NOMO-1 treated with DMSO at 0.1 percent for 48 hours (cell line): Measurements from ENCODE around the gene PRMT7.

Experiments
- DNase-seq: peaks from one replicate; lab custom pipeline; 2025; ENCODE audit not compliant: unreplicated experiment; lab: John Stamatoyannopoulos, UW

The PRMT7 gene

DNA sequence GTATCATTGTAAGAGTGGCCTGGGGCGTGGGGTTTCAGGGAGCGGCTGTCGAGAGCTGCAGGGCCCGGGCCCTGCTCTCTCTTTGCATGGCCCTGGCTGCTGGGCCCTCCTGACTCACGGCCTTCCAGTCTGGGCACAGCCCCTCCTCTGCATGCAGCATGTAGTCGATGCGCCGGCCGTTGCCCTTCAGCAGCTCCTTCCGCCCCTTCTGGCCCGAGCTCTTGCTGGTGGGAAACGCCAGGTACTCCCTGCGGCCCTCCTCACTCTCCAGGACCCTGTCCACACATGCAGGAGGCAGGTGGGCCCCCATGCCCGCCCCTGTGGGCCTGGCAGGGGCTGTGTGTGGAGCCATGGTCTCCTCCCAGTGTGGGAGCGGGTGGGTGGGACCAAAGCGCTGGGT lies 50.7 kb downstream of the PRMT7 start:
- no peak for DNase-seq

DNA sequence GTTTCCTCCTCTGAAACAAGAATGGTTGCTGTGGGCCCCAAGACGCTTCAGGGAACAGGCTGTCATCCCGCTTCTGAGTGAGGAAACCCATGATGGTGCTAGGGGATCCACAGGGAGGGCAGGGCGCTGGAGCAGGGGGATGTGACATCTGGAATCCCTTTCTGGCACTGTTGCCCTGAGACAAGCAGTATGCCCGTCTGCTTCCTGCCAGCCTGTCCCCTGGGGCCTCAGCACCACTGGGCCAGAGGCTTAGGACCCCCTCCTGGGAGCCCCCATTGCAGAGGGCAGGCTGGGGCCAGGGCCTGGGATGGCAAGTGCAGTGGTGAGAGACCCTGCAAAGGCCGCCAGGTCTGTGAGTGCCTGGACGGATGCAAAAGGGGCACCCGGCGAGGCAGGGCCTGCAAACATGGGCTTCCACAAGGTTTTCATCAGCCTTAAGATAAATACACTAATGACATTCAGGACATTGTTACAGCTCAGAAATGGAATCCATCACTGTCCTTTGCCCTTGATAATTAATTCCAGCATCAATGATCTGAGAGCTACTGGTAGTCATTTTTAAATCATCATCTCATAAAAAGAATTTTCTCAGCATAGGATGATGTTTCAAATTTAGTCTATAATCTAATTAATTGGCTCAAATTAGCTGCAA lies 51.6 kb downstream of the PRMT7 start:
- DNase-seq = no peak

DNA sequence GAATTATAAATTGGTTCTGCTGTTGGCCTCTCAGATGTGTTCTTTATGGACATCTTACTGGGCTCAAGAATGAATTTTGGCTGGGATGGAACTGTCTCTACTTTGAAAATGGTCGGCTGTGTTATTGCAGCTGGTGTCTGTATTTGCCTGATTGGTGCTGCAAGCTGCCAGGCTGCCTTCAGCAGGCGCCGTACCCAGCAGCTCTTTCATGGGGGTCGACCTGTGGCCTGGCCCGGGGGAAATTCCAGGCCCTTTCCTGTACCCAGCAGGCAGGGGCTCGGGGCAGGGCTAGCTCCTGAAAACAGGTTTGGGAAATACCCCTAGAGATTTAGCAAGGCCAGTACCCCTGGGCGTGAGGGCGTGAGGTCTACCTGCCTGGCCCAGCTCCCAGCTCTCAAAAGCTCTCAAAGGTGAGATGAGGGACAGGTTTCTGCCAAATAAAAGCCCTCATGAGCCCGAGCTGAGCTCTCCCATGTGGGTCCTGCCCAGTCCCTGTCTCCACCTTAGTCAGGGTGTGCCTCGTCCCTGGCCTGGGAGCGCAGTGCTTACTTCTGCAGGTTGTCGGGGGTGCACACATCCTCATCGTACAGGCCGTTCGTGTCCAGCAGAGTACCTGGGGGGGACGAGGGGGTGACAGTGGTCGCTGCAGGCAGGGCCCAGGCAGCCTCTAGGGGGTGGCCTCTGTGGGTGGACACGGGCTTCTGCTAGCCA lies 52.3 kb downstream of the PRMT7 start:
- DNase-seq = no peak

DNA sequence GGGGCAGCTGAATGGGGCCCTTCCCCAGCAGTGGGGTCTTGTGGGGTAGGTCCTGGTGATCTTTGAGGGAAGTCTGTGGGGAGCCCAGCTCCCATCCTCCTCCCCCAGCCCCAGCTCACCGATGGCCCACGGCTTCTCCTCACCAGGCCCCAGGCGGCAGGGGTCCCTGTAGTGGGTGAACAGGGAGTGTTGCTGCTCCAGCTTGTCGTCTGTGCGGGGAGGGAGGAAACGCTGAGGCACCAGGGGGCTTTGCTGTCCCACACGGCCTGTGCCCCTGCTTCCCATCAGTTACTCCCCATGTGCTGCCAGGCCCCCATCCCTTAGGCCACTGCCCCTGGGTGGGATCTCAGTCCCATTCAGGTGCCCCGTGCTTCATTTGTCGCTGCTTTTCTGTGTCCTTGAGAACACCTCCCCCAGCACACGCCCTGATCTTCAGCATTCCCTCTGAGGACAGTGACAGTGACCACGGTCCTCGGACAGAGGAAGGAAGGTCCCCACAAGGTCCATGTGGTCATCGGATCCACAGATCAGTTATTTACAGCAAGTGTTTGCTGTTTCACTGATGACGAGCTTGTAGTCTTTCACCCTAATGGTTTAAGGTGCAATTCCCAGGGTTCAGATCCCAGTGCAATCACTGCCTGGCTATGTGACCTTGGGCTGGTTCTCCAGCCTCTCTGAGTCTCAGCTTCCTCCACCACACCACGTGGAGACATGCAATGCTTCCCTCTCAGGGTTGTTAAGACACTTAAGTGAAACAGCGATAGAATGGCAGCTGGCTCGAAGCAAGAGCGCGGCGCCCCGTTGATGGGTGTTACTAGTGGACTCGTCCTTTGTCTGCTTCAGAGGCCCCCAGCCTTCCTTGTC lies 53.1 kb downstream of the PRMT7 start:
- DNase-seq = no peak

DNA sequence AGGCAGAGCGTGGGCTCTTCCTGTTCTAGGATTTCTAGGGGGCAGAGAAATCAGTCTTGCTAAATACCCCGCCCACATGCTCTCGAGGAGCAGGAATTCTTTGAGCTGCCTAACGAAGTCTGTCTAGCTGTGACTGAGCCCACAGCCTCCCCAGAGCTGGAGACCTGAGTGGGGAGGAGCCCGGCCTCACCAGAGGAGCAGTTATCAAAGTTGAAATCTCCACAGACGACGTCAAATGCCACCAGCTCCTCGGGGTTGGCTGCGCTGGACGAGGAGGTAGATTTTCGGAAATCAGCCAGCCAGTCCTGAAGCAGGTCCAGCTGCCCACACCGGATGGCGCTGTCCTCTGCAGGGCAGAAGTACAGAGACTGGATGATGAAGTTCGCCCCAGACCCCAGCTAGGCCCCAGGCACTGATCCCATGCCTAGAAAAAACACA lies 53.8 kb downstream of the PRMT7 start:
- DNase-seq = no peak

DNA sequence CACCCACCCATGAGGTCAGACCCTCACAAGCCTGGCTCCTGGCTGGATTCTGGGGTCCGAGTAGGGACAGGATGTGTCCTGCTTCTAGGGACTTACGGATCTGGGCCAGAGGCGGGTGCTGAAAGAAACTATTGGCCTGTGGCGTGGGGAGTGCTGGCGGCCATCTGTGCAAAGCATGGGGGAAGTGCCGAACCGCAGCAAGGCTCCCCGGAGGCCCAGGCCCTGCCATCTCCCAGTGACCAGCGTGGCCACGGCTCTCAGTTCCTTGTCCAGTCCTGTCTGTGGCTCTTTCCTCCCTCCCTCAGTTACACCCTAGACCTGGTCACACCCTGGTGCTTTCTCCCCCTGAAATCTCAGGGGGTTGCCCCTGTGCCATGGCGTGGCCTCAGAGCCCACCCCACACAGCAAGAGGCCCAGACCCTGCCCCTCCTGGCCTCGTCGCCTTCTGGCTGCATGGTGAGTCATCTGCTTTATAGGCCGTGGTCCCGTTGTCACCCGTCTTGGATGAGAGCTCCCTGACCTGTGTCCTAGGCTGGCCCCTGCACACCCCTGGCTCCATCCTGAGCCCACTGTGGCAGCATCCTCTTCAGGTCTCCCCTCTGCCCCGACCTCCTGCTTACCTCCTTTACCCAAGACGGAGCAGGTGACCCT lies 54.5 kb downstream of the PRMT7 start:
- DNase-seq = no peak

DNA sequence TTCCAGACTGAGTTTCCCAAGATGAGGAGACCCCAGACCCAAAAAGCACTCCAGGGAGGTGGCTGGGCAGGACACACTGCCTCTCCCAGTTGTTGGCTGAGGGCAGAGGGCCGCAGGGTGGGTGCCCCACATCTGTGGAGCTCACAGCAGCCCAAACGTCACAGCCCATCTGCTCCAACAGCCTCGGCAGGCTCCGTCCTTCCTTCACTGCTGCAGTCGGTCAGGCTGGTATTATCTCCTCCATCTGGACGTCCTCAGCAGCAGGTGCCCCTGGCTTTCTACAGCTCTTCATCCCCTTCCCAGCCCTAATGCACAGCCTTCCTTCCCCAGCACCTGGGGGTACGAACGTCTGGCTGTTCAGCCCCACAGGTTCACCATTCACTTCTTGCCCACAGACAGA lies 55.2 kb downstream of the PRMT7 start:
- DNase-seq = no peak

DNA sequence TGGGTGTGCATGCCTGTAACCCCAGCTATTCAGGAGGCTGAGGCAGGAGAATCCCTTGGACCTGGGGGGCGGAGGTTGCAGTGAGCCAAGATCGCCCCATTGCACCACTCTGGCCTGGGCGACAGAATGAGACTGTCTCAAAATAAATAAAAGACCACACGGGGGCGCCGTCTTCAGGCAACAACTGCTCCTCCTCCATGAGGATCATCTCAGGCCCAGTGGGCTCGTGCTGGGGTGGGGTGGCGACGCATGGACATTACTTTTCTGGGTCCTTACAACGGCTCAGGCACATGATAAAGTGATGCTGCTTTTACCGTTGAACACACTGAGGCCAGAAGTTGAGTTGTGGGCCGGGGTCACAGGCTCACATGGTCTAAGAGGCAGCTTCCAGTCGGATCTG lies 56.2 kb downstream of the PRMT7 start:
- peak; percentile 36 for DNase-seq

DNA sequence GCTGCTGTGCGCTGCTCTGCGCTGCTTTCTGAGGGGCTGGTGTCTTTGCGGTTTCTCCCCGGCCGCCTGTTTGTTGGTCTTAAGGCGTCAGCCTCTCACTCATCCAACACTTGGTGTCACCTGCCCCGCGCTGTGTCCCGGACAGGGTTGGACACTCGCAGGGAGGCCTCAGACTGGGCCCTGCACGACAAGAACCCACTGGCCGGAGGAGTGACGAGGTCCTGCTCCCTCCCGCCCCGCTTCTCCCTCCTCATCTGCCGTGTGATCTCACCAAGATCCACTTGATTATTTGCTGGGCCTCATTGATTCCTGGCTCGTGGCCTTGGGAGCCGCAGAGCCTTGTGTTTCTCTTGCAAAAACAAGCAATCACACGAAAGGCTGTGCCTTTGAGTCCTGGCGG lies 56.6 kb downstream of the PRMT7 start:
- DNase-seq = no peak

DNA sequence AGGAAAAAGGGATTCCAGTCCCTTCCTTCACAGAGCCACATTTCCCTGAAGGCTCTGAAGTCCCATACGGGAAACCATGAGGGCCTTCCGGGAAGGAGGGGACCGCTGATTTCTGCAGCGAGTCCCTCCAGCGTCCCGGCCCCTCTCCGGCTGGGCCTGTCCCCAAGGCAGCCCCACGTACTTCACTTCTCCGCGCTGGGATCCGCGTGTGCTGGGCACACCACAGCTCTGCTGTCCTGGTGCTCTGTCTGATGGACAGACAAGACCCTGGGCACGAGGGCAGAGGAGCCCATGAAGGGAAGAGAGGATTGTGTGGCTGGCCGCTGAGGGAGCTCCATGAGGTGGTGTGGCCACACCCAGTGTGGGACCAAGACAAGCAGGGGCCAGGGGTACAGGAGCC lies 57.1 kb downstream of the PRMT7 start:
- DNase-seq = no peak

DNA sequence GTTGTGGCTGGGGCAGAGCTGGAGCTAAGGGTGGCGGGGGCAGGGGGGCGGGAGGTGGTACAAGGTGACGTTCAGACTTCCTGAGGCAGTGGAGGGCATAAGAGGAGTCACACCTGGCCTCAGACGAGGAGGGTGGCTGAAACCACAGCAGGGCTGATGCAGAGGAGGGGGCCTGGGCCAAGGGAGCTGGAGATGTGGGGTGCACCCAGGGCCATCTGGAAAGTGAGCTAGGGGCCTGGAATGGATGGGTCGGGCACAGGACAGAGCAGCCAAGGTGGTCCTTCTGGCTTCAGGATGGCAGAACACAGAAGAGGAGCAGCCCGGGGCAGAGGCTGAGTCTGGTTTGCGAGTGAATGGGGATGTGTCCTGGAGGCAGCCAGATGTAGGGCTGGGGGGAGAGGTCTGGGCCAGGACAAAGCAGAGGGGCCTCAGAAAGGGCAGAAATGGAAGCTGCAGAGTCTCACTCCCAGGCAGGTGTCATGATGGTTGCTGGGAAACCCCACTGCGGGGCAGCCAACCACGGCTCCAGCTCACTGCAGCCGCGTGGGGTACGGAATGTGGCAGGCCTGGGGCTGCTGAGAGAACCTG lies 57.6 kb downstream of the PRMT7 start:
- no peak for DNase-seq

DNA sequence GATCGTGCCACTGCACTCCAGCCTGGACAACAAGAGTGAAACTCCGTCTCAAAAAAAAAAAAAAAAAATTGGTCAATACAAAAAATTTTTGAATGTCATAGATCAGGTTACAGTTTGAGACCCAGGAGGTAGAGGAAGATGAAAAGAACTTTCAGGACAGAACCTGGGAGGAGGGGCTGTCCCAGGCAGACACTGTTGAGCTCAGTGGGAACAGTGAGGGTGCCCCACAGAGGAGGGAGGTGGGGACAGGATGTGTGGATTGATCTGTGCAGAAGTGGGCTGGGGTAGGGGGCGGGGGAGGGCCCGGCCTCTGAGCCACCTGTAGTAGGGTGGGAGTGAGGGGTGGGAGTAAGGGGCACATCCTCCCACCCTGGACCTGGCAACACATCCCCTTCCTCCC lies 58.3 kb downstream of the PRMT7 start:
- no peak for DNase-seq

DNA sequence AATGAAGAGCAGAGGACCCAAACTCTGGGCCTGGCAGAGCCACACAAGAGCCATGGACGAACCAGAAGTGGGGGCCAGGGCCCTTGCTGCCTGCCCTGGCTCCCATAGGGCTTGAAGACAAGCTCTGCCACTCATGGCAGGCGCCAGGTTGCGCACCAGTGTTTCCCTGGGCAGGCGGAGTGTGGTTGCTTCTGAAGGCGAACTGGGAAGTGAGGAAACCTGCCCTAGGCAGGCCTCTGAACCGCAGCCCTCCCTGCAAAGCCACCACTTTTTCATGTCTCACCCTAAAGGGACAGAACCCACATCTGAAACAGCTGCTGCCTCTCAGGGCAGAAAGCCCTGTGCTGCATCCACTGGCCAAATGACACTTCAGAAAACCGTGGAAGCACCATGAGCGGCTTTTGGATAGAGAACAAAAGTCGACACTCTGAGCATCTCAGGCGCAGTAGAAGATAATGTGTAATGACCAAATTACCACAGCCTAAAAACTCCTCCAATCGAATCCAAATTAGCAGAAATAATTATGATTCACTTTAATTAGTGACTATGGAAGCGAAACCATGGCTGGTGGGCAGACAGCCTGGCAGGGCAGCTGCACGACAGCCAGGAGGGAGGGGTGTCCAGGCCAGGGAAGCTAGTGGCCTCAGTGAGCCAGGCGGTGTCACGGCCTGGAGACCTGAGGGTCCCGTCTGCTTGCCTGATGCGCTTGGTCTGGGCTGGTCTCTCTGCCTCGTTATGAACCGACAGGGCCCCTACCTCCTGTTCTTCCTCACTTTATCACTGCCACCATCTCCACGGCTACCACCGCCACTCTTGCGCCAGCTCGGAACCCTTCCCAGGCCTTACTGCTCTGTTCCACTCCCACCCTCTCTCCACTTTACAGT lies 59.1 kb downstream of the PRMT7 start:
- DNase-seq = peak; percentile 84

DNA sequence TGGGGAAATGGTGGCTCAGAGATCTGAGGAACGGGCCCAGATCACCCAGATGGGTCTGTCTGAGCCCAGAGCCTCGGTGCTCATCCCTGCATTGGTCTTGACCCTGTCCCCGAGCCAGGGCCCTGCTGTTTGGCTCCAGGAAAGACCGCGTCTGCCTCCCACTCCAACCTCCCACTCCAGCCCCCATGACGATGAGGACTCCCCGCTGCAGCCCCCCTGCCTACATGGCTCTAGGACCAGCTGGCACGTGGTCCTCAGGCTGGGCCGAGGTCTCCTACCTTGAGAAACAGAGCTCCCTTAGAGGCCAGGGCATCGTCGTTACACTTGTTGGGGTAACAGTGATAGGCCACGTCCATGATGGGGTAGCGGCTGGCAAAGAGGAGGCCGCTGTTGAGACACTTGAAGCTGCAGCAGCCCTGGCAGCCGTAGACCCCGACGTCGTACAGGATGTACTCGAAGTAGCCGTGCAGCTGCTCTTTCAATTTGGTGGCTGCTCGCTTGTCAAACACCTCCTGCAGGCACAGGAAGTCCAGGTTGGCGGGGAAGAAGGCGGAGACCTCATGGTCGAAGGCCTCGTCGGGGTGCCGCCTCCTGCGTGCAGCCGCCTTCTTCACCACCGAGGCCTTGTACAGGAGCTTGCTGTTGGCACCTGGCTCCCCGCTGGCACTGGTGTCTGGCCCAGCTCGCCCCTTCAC lies 59.9 kb downstream of the PRMT7 start:
- no peak for DNase-seq

DNA sequence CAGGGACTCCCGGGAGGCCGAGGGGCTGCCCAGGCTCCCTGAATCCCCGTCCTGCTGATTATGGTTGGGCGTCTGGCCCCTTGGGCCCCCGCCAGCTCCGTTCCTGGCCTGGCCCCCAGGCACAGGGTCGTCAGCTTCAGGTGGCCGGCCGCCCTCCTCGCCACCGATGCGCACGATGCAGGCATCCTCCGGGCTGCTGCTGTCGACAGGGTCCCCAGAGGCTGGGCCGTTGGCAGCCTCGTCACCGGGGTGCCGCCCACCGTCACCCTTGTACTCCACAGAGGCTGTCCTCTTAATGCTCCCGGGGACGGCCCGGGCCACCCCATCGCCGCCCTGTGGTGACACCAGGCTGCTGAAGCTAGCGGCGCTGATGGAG lies 60.4 kb downstream of the PRMT7 start:
- no peak for DNase-seq

DNA sequence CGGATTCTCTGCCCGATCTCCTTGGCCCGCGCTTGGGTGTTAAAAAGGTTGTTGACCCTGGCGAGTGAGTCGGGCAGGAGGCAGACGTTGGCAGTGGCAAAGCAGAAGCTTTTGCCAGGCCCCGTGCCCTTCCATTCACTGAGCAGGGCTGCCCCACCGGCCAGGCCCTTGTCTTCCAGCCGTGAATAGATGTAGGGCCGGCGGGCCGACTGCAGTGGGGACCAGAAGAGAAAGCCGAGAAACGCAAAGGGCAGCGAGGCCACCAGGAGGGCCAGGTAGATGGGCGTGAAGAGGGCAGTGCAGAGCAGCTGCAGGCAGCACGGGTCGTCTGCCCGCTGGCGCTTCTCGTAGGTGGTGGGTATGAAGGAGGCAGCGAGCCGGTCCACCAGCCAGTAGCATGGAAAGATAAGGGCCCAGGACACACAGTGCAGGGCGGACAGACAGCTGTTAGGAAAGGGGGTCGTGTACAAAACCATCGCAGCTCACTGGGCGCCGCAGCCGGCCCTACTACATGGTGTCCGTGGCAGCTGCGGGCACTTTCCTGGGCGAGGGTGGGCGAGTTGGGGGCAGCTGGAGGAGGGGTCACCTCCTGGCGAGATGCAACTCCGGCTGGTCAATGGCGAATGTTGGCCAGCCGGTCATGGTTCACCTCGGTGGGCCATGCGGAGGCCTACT lies 61.0 kb downstream of the PRMT7 start:
- no peak for DNase-seq

DNA sequence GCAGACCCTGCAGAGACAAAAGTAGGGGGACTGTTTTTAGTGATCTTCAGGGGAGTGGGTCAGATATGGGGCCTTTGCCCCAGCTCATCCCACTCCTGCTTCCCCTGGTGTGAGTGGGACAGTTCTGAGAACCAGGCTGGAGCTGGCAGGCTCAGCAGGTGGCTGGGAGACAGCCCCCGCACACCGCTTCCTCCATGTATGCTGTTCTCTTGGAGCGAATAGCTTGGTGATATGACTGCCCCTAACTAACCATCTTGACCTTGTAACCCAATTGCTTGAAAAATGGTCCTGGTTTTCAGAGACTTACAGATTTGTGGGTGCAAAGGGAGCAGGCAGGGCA lies 61.5 kb downstream of the PRMT7 start:
- no peak for DNase-seq

DNA sequence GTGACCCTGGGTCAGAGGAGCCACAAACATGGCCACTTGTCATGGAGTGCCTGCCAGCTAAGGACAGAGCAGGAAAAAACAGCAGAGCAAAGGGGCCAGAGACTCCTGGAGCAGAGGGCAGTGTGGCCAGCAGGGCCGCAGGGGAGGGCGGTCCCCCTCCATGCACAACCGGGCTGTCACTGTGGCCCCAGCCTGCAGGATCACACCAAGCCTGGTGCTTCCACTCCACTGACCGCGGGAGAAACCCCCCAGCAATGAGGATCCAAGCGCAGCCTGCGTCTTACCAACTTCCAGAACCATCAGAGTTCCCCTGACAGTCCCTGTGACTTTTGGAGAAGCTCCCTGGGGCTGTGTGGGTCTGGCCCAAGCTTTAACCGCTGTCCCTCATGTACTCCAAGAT lies 62.0 kb downstream of the PRMT7 start:
- DNase-seq = no peak
